Measurements from ENCODE around the gene STK32C. TPM values are rescaled to one million over a fixed set of nuclear protein-coding genes. Genes with fewer than 3 reads are reported as not detected.

The STK32C gene
- total and polyA plus RNA-seq, 2 donors (not counting 1 experiment from before 2014, with no cell fraction given), result 9.9 to 16.8 TPM

DNA sequence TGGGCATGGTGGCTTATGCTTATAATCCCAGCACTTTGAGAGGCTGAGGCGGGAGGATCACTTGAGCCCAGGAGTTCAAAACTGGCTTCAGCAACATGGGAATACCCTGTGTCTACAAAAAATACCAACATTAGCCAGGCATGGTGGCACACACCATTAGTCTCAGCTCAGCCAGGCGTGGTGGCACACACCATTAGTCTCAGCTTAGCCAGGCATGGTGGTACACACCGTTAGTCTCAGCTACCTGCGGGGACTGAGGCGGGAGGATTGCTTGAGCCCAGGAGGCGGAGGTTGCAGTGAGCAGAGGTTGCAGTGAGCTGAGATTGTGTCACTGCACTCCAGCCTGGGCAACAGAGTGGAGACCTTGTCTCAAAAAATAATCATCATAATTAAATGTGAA is 33.3 kb upstream of the STK32C start:
- Mint-ChIP-seq H3K27ac (no peak overlapping the region), H3K4me3 (no peak overlapping the region), H3K27me3 (no peaks in the 10 kb centered on the region), H3K4me1 (peaks cover 14% of the 10 kb centered on the region), H3K9me3 (ENCODE audit: insufficient read depth) (no peaks in the 10 kb centered on the region)
- ChIA-PET CTCF (interaction anchor here (2.3 kb wide), 1 partner anchor 13 kb away, joined by 7 read pairs; no protein-coding TSS in a partner anchor), POLR2A (no interaction called here)
- WGBS (ENCODE audit: insufficient coverage), result 35% methylated on average over 2 of the region's 6 CpGs
- DNase-seq (no peak), ATAC-seq (ENCODE audit: low read depth) (no peak)
- no peak overlapping the region for H3K27ac ChIP-seq (ENCODE audit: low read length in 2 of 2)
- H3K36me3 ChIP-seq (replicated peaks in 1 of 2; ENCODE audit: control extremely low read depth in 1 of 2, control insufficient read depth in 1 of 2, extremely low read depth in 1 of 2, insufficient read depth in 2 of 2, low read length in 1 of 2), result peaks cover 0 to 10% of the 10 kb centered on the region in 2 experiments
- TF ChIP-seq, protein P1, sequence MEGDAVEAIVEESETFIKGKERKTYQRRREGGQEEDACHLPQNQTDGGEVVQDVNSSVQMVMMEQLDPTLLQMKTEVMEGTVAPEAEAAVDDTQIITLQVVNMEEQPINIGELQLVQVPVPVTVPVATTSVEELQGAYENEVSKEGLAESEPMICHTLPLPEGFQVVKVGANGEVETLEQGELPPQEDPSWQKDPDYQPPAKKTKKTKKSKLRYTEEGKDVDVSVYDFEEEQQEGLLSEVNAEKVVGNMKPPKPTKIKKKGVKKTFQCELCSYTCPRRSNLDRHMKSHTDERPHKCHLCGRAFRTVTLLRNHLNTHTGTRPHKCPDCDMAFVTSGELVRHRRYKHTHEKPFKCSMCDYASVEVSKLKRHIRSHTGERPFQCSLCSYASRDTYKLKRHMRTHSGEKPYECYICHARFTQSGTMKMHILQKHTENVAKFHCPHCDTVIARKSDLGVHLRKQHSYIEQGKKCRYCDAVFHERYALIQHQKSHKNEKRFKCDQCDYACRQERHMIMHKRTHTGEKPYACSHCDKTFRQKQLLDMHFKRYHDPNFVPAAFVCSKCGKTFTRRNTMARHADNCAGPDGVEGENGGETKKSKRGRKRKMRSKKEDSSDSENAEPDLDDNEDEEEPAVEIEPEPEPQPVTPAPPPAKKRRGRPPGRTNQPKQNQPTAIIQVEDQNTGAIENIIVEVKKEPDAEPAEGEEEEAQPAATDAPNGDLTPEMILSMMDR (IDR thresholded peaks at IDR 0.05), result no peak
- TF ChIP-seq EZH2 (IDR thresholded peaks at IDR 0.05; ENCODE audit: borderline replicate concordance, insufficient read depth, low read depth, low read length, poor library complexity, severe bottlenecking), result no peak
- H4K20me1 ChIP-seq (ENCODE audit: control insufficient read depth, insufficient read depth, low read length, poor library complexity, severe bottlenecking), result no peaks in the 10 kb centered on the region
- no peaks in the 10 kb centered on the region for H3K79me2 ChIP-seq (ENCODE audit: control insufficient read depth, insufficient read depth, low read length)
- H3K4me1 ChIP-seq (ENCODE audit: control insufficient read depth in 2 of 2, insufficient read depth in 2 of 2, low read length in 2 of 2), result peaks cover 6 to 17% of the 10 kb centered on the region in 2 donors
- H3K4me3 ChIP-seq (ENCODE audit: control extremely low read depth in 1 of 5, extremely low read depth in 1 of 5, insufficient read depth in 1 of 5, low read depth in 2 of 5, low read length in 4 of 5), result no peak overlapping the region
- no peak overlapping the region for H2AFZ ChIP-seq (ENCODE audit: insufficient read depth, low read depth, low read length, poor library complexity, severe bottlenecking)
- intact Hi-C loops (cut with micrococcal nuclease), result no loop called here
- H3K9ac ChIP-seq (ENCODE audit: low read length), result no peak overlapping the region
- no peaks in the 10 kb centered on the region for H3K27me3 ChIP-seq (replicated peaks in 1 of 4; ENCODE audit: control extremely low read depth in 1 of 4, control insufficient read depth in 3 of 4, insufficient read depth in 4 of 4, low read length in 3 of 4)
- peaks cover 0 to 7% (median 0%) of the 10 kb centered on the region in 3 donors for H3K9me3 ChIP-seq (ENCODE audit: control extremely low read depth in 1 of 3, control insufficient read depth in 2 of 3, insufficient read depth in 1 of 3, low read length in 2 of 3)
- no peak overlapping the region for H3K4me2 ChIP-seq (replicated peaks; ENCODE audit: low read depth, low read length, poor library complexity, severe bottlenecking)

DNA sequence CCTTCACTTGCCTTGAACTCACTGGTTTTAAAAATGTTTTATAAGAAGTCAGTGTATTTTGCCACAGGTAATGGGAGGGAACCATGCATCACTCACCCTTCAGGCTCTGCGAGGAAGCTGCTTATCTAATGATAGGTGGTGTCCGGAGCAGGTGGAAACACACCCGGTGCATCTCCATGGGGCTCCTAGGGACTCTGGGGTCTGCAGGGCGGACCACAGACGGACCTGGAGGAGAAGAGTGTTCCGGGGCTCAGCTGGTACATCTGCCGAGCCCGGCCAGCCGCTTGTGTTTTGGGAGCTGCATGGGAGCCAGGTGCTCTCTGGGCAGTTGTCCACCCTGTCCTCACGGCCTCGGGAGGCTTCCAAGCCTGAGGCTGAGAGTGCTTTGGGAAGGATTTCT is 31.5 kb upstream of the STK32C start:
- Histone ChIP-seq H3K4me1 (ENCODE audit: control insufficient read depth in 2 of 2, insufficient read depth in 2 of 2, low read length in 2 of 2) (peaks cover 24 to 35% of the 10 kb centered on the region in 2 donors), H4K20me1 (ENCODE audit: control insufficient read depth, insufficient read depth, low read length, poor library complexity, severe bottlenecking) (no peaks in the 10 kb centered on the region), H3K27ac (ENCODE audit: low read length in 2 of 2) (no peak overlapping the region), H3K4me2 (replicated peaks; ENCODE audit: low read depth, low read length, poor library complexity, severe bottlenecking) (no peak overlapping the region), H3K4me3 (ENCODE audit: control extremely low read depth in 1 of 5, extremely low read depth in 1 of 5, insufficient read depth in 1 of 5, low read depth in 2 of 5, low read length in 4 of 5) (no peak overlapping the region), H3K27me3 (replicated peaks in 1 of 4; ENCODE audit: control extremely low read depth in 1 of 4, control insufficient read depth in 3 of 4, insufficient read depth in 4 of 4, low read length in 3 of 4) (no peaks in the 10 kb centered on the region), H3K9ac (ENCODE audit: low read length) (no peak overlapping the region), H3K36me3 (replicated peaks in 1 of 2; ENCODE audit: control extremely low read depth in 1 of 2, control insufficient read depth in 1 of 2, extremely low read depth in 1 of 2, insufficient read depth in 2 of 2, low read length in 1 of 2) (peaks cover 0 to 3% of the 10 kb centered on the region in 2 experiments), H2AFZ (ENCODE audit: insufficient read depth, low read depth, low read length, poor library complexity, severe bottlenecking) (no peak overlapping the region), H3K9me3 (ENCODE audit: control extremely low read depth in 1 of 3, control insufficient read depth in 2 of 3, insufficient read depth in 1 of 3, low read length in 2 of 3) (peaks cover 0 to 12% (median 0%) of the 10 kb centered on the region in 3 donors), H3K79me2 (ENCODE audit: control insufficient read depth, insufficient read depth, low read length) (no peaks in the 10 kb centered on the region)
- TF ChIP-seq EZH2 (IDR thresholded peaks at IDR 0.05; ENCODE audit: borderline replicate concordance, insufficient read depth, low read depth, low read length, poor library complexity, severe bottlenecking), result no peak
- TF ChIP-seq, protein P1 (IDR thresholded peaks at IDR 0.05), result no peak
- ATAC-seq (ENCODE audit: low read depth) (no peak), DNase-seq (no peak)
- H3K27ac Mint-ChIP-seq, result no peak overlapping the region
- no peaks in the 10 kb centered on the region for H3K27me3 Mint-ChIP-seq
- no peaks in the 10 kb centered on the region for H3K9me3 Mint-ChIP-seq (ENCODE audit: insufficient read depth)
- POLR2A ChIA-PET, result no interaction called here
- CTCF ChIA-PET, result interaction anchor here (1.2 to 2.3 kb wide), 2 partner anchors 11 to 14 kb away, joined by 3 to 7 read pairs; no protein-coding TSS in a partner anchor
- H3K4me1 Mint-ChIP-seq, result peaks cover 28% of the 10 kb centered on the region
- no peak overlapping the region for H3K4me3 Mint-ChIP-seq
- intact Hi-C loops (cut with micrococcal nuclease), result no loop called here
- 96% methylated on average over 10 of the region's 11 CpGs for WGBS (ENCODE audit: insufficient coverage)

All from B cell (primary cell).